DMS 273 treated with DMSO at 0.1 percent for 48 hours (cell line): ENCODE data around the gene ETV6.

ENCODE experiments used
- DNase-seq: peaks from one replicate; lab custom pipeline; 2025; lab: John Stamatoyannopoulos, UW

The ETV6 gene

GRCh38 chr12:11645391-11645790 lies 4.1 kb upstream of the ETV6 start:
- no peak for DNase-seq

GRCh38 chr12:11648514-11649412 lies 711 bp upstream of the ETV6 start:
- DNase-seq, result peak; percentile 54

- no peak for DNase-seq
Observed at GRCh38 chr12:11650286-11651281, 1.1 kb downstream of the ETV6 start.

- no peak for DNase-seq
Observed at GRCh38 chr12:11651381-11651780, 1.9 kb downstream of the ETV6 start.

GRCh38 chr12:11651785-11652184 lies 2.3 kb downstream of the ETV6 start:
- DNase-seq, result no peak

- no peak for DNase-seq
Observed at GRCh38 chr12:11652351-11653040, 3.0 kb downstream of the ETV6 start.

- DNase-seq, result no peak
Observed at GRCh38 chr12:11653215-11653753, 3.8 kb downstream of the ETV6 start.

- no peak for DNase-seq
Observed at GRCh38 chr12:11654338-11654737, 4.9 kb downstream of the ETV6 start.

- DNase-seq, result no peak
Observed at GRCh38 chr12:11654802-11655201, 5.3 kb downstream of the ETV6 start.

- no peak for DNase-seq
Observed at GRCh38 chr12:11655842-11656241, 6.4 kb downstream of the ETV6 start.

GRCh38 chr12:11656550-11656949 lies 7.1 kb downstream of the ETV6 start:
- no peak for DNase-seq

- no peak for DNase-seq
Observed at GRCh38 chr12:11657511-11657910, 8.0 kb downstream of the ETV6 start.

GRCh38 chr12:11658791-11659190 lies 9.3 kb downstream of the ETV6 start:
- no peak for DNase-seq

- no peak for DNase-seq
Observed at GRCh38 chr12:11660624-11661023, 11.2 kb downstream of the ETV6 start.

GRCh38 chr12:11661491-11662089 lies 12.1 kb downstream of the ETV6 start:
- no peak for DNase-seq

GRCh38 chr12:11662369-11662768 lies 12.9 kb downstream of the ETV6 start:
- DNase-seq, result no peak

GRCh38 chr12:11663130-11663529 lies 13.7 kb downstream of the ETV6 start:
- no peak for DNase-seq

- no peak for DNase-seq
Observed at GRCh38 chr12:11664101-11664500, 14.6 kb downstream of the ETV6 start.

GRCh38 chr12:11666131-11667050 lies 16.9 kb downstream of the ETV6 start:
- DNase-seq, result no peak

GRCh38 chr12:11667171-11667570 lies 17.7 kb downstream of the ETV6 start:
- no peak for DNase-seq
